ENCODE results near the gene ATP8A2. TPM values are rescaled to one million over a fixed set of nuclear protein-coding genes. Genes with fewer than 3 reads are reported as not detected.
"Not testable (repeated sequence)": the region's sequence is repeated elsewhere in the genome, so short reads cannot be mapped to it uniquely, and the experiment has no call there.

Gene ATP8A2
- total and polyA plus RNA-seq, 9 of the 15 experiments (the other 6 are each of a cell fraction or from before 2014, with no cell fraction given) = under 0.01 to 0.33 (median 0.06) TPM; not detected in 4

GRCh38 chr13:25507841-25508240 is 136.1 kb downstream of the ATP8A2 start:
- H2AFZ ChIP-seq (ENCODE audit: low read depth, low read length) = no peak overlapping the region
- no peak for FAIRE-seq
- H3K27ac ChIP-seq (ENCODE audit: extremely low read depth, low read depth, low read length) = no peak overlapping the region
- in situ Hi-C loops (cut with MboI) = no loop called here
- H3K36me3 ChIP-seq (ENCODE audit: control insufficient read depth, insufficient read depth, low read length) = no peaks in the 10 kb centered on the region
- intact Hi-C loops (cut with micrococcal nuclease) = no loop called here
- no peak overlapping the region for H3K4me3 ChIP-seq
- no peak for DNase-seq (ENCODE audit: extremely low read depth in 1 of 4, low spot score in 3 of 4)
- H3K79me2 ChIP-seq (ENCODE audit: control insufficient read depth, insufficient read depth, low read length) = no peaks in the 10 kb centered on the region
- no peaks in the 10 kb centered on the region for H3K9me1 ChIP-seq (ENCODE audit: control insufficient read depth, insufficient read depth, low read length)
- POLR2A ChIA-PET = no interaction called here
- CTCF ChIA-PET (ENCODE audit: low intra/inter-chr PET ratio) = no interaction called here
- 0% methylated on average over 1 of the region's 1 CpG for WGBS (ENCODE audit: insufficient coverage, low coverage, missing lambda C conversion rate)
- no peak overlapping the region for H3K4me2 ChIP-seq (ENCODE audit: insufficient read depth, low read length)
- BruUV-seq (replicated peaks) = no TSS peak
- H3K9ac ChIP-seq (ENCODE audit: insufficient read depth in 1 of 2, low read depth in 2 of 2, low read length in 2 of 2) = no peak overlapping the region
- H3K9me3 ChIP-seq (replicated peaks; ENCODE audit: control insufficient read depth, insufficient read depth, low read depth, low read length) = no peaks in the 10 kb centered on the region
- H3K4me1 ChIP-seq (replicated peaks in 1 of 2; ENCODE audit: control insufficient read depth in 2 of 2, insufficient read depth in 2 of 2, low read length in 2 of 2) = no peaks in the 10 kb centered on the region
- peaks cover 0 to 6% of the 10 kb centered on the region in 2 experiments; a peak in 2 of 5 replicates for H3K27me3 ChIP-seq (ENCODE audit: control insufficient read depth in 2 of 2, insufficient read depth in 2 of 2, low read length in 2 of 2)
- TF ChIP-seq ZNF696 (CRISPR knock-in tag; conservative IDR thresholded peaks at IDR 0.05) (no peak), TCF15 (CRISPR knock-in tag; IDR thresholded peaks at IDR 0.05) (no peak), NKRF (IDR thresholded peaks at IDR 0.05; ENCODE audit: borderline replicate concordance) (no peak), PTTG1 (tag; IDR thresholded peaks at IDR 0.05; ENCODE audit: low read depth) (no peak), KAT8 (IDR thresholded peaks at IDR 0.05; ENCODE audit: low read depth) (no peak), ZNF239 (CRISPR knock-in tag; IDR thresholded peaks at IDR 0.05) (no peak), ZNF134 (CRISPR knock-in tag; conservative IDR thresholded peaks at IDR 0.05) (no peak), ZNF384 (IDR thresholded peaks at IDR 0.05; ENCODE audit: low read depth, low read length) (no peak), MTF1 (CRISPR knock-in tag; IDR thresholded peaks at IDR 0.05; ENCODE audit: borderline replicate concordance) (no peak), MLLT1 (IDR thresholded peaks at IDR 0.05) (no peak), ZNF408 (CRISPR knock-in tag; IDR thresholded peaks at IDR 0.05; ENCODE audit: low read depth) (no peak), ZBTB2 (IDR thresholded peaks at IDR 0.05) (no peak)
- ATAC-seq = no peak
- no peaks in the 10 kb centered on the region for H4K20me1 ChIP-seq (replicated peaks; ENCODE audit: control insufficient read depth, insufficient read depth, low read length)

- H3K9me3 ChIP-seq (replicated peaks; ENCODE audit: control insufficient read depth, insufficient read depth, low read depth, low read length); ATAC-seq; H2AFZ ChIP-seq (ENCODE audit: low read depth, low read length); intact Hi-C loops (cut with micrococcal nuclease); BruUV-seq (replicated peaks); H3K36me3 ChIP-seq (ENCODE audit: control insufficient read depth, insufficient read depth, low read length); H3K4me2 ChIP-seq (ENCODE audit: insufficient read depth, low read length); H4K20me1 ChIP-seq (replicated peaks; ENCODE audit: control insufficient read depth, insufficient read depth, low read length); H3K27ac ChIP-seq (ENCODE audit: extremely low read depth, low read depth, low read length); H3K4me3 ChIP-seq; FAIRE-seq; H3K9me1 ChIP-seq (ENCODE audit: control insufficient read depth, insufficient read depth, low read length); POLR2A ChIA-PET; H3K79me2 ChIP-seq (ENCODE audit: control insufficient read depth, insufficient read depth, low read length); H3K27me3 ChIP-seq (ENCODE audit: control insufficient read depth in 2 of 2, insufficient read depth in 2 of 2, low read length in 2 of 2); CTCF ChIA-PET (ENCODE audit: low intra/inter-chr PET ratio); H3K4me1 ChIP-seq (replicated peaks in 1 of 2; ENCODE audit: control insufficient read depth in 2 of 2, insufficient read depth in 2 of 2, low read length in 2 of 2); H3K9ac ChIP-seq (ENCODE audit: insufficient read depth in 1 of 2, low read depth in 2 of 2, low read length in 2 of 2); in situ Hi-C loops (cut with MboI); DNase-seq (ENCODE audit: extremely low read depth in 1 of 4, low spot score in 3 of 4): not testable (repeated sequence)
- 57% methylated on average over 5 of the region's 32 CpGs for whole genome bisulfite sequencing (ENCODE audit: insufficient coverage, low coverage, missing lambda C conversion rate)
These were observed 141.3 kb downstream of the ATP8A2 start for GRCh38 chr13:25513060-25513459.

Data from K562 (cell line).